CD4-positive, alpha-beta T cell treated with Interferon alpha-2 for 1 hour (primary cell): ENCODE results near the gene PLEK.
A peak's percentile ranks its signal among the peaks of the same experiment; 100 is the strongest.
"Not testable (repeated sequence)": the region's sequence is repeated elsewhere in the genome, so short reads cannot be mapped to it uniquely, and the experiment has no call there.

Experiments
- DNase-seq, 2 donors: peaks; one replicate each; pipeline ENCODE4 v3.0.0-alpha.2; 2020 to 2022

PLEK gene

DNA sequence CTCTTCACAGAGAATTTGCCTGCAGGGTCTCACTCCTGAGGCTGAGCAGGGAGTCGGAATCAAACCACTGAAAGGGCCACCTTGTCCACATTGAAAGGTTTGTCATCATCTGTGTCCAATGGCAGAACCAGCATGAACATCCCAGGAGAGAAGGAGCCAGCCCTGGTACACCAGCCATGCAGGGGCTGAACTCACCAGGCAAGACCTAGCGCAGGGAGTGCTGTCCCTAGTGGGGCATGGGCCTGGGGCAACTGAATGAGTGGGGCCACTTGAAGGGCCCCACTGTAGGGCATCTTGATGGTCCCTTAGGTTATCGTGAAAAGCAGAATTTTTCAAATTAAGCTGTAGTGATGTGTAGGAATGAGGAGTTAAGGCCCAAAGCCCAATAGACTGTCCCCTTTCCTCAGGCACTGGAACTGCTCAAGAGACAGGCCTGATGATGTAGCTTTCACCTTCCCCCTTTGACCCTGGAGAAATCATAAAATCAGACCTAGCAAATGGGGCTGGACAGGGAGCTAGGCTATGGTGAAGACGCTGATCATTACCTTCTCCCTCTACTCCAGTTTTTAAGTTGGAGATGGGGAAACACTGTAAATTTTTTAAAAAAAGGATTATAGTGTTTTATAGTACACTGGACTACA lies 8.4 kb upstream of the PLEK start:
- DNase-seq: no peak

DNA sequence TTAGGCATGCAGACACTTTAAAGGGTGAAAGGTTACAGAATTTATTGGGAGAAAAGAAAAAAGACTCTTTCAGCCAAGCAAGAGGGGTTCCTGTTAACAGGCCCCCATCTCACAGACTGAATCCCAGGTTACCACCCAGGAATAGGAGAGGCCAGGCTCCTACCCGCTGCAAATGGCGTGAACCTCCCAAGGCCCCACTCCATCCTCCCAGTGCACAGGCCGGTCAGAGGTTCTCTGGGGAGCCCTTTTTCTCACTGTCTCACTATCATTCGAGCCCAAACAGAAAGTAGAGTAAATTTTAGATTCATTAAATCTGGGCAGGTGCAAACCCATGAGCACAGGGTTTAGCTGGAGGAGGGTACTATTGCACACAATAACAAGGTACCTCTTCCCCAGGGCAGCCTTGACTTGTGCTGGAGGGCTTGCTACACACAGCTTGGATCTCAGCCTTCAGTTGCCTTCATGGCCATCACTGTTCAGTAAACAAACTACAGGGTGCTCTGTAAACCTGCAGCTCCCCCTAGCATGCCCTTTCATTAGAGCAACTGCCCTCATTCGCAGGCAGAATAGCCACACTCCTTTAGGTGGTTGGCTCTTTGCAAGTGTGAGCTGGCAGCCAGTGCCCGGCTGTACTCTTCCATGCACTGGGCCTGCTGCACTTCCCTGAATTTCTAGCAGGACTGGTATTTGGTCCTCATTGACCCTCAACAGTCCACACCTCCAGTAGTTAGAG lies 7.3 kb upstream of the PLEK start:
- DNase-seq: peak; percentile 30 to 42

DNA sequence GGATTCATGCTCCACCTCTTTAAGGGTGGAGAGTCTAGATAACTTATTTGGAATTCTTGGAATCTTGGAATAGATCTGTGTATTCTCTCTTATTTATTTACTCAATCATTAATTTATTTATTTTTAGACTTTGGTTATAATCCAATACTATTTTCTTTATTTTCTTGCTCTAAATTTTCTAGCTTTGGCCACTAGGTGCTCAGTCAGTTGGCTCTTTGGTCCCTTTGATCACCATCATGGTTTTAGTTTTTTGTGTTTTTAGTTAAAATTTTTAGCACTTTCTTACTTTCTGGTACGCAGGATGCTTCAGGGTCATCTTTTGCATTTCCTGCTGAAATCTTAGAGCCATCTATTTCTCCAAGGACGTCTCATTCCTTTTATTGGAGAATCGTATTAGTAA lies 5.2 kb upstream of the PLEK start:
- DNase-seq: no peak

DNA sequence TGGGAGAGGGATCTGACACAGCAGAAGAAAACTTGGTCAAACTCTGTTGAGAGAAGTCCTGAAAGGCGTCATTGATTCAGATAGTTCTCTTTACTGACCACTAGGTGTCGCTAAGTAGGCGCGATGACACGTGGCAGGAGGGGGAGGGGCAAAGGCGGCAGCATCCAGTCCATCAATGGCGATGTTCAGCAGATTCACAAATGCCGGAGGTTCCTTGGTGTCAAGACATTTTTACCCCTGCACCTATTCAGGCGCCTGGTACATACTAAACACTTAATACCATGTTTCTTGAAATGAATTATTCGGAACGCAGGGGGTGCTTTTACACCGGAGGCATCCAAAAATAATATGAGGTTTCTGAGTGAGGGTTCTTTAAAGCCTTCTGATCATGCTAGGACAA lies 3.0 kb upstream of the PLEK start:
- peak; percentile 86 to 87 for DNase-seq

DNA sequence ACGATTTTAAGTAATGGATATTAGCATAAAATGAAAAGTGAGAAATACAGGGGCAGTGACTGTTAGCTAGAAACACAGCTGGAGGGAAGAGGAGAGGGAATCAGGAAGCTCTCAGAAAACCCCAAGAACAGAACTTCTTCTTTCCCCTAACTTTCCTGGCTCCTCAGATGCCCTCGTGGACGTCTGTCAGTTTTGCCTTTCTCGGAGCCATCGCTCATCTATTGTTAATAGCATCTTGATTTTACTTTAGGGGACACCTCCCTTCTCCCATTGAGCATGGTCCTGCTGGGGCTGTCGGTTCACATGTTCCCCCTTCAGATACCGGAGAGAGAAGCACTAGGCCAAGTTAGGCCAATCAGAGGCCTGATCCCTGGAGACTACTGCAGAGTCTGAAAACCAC lies 2.3 kb upstream of the PLEK start:
- no peak for DNase-seq

DNA sequence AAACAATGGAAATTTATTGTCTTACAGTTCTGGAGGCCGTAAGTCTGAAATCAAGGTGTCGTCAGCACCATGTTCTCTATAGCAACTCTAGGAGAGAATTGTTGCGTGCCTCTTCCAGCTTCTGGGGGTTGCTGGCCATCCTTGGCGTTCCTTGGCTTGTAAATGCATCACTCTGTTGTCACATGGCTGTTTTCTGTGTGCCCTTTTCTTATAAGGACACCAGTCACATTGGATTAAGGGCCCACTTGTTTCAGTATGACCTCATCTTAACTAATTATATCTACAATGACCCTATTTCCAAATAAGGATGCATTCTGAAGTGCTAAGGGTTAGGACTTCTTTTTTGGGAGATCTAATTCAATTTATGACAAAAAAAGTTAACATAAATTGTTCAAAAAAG lies 1.4 kb upstream of the PLEK start:
- no peak for DNase-seq

DNA sequence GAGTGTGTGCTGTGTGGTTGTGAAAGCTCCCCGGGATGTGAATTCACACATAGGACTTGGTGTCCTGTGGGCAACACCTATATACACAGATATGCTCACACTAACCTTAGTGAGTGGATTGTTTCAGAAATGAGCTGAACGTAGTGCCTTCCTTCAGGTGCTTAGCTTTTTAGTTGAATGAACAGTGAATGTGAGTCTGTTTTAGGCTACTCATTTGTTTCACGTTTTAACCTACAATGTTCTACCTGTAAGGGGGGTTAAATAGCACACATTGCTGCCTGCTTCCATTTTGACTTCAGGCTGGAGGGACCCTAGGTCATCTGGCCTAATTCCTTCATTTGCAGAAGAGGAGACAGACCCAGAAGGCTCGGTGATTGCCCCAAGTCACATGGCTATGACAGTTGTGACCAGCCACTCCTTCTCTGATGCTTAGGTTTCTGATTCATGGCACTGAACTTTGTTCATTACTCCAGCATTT lies 1.0 kb downstream of the PLEK start:
- peak; percentile 54 to 61 for DNase-seq

DNA sequence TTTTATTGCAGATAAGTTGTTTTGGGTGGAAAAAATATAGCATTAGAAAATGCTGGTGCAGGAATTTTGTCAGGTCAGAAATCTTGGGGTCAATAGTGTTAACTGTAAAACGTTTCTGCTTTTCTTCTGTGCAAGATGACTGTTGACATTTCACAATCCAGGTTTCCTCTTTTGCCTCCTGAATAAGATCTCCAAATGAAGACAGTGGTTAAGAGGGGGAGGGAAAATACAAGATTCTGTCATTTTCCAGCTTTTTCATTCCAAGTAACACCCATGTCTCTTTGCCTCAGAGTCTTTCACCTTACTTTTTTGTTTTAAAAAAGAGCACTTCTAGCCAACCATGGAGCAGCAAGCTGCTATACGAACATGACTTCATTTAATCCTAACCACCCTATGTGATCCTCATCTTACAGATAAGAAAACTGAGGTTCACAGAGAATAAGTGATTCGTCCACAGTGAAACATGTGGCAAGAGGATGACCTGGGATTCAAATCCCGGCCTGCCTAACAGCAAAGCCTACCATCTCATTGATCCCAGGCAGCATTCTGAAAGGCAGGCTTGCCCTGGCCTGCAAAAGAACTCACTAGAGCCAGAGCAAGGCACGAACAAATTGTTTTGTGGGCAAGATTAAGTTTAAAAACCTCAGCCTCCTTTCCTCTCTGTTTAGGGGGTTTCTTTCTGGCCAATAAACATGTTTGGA lies 3.0 kb downstream of the PLEK start:
- DNase-seq: no peak

DNA sequence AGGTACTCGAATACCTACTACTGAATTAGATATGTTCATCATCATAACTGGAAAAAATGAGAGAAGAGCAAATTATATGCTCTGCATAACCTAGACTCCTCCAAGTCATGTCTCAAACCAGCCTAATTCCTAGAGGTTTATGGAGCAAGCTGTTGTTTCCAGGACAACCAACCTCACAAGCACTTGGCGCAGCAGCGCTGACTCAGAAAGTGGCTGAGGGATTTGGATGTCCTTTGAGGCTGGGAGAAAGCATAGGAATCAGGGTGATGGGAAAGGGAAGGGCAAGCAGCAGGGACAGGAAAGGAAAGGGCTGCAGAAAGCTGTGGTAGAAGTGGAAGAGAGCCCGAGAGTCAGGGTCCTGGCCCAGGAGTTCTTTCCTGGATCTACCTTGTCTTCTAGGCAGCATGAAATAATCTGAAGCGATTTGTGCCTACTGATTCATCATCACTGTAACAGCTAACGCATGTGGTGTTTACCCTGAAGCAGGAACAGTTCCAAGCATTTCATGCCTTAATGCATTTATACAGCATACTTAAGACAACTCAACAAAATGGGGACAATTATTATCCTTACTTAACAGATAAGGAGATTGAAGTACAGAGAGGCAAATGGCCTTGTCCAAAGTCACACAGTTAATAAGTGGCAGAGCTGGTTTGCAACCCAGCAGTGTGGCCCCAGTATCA lies 3.7 kb downstream of the PLEK start:
- no peak for DNase-seq

DNA sequence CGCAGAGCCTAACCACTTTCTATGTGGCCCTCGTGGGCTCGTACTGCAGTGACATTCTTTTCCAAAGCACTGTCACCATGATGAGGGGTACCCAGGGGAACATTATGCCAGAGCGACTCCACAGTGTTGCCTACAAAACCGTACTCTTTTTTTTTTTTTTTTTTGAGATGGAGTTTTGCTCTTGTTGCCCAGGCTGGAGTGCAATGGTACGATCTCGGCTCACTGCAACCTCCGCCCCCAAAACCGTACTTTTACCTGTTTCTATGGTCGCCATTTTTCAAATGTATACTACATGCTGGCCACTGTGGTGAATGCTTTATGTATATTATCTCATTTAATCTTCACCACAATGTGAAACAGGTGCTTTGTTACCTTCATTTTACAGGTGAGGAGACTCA lies 4.3 kb downstream of the PLEK start:
- no peak for DNase-seq

DNA sequence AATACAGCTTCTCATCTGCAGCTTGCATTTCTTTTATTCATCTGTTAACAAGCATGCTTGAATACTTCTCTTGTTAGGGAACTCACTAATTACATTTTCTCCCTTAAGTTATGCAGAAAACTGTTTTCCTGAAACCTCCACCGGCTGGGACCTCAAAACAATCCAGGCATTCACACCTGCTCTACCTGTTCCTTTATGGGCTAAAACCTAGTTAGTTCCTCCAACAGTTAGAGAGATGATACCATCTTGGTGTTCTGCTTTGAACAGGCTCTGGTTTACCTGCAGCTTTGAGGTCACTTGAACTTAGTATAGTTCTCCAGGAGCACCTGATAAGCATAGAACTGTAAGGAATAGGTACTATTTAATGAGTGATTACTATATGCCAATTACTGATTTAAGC lies 6.1 kb downstream of the PLEK start:
- no peak for DNase-seq

DNA sequence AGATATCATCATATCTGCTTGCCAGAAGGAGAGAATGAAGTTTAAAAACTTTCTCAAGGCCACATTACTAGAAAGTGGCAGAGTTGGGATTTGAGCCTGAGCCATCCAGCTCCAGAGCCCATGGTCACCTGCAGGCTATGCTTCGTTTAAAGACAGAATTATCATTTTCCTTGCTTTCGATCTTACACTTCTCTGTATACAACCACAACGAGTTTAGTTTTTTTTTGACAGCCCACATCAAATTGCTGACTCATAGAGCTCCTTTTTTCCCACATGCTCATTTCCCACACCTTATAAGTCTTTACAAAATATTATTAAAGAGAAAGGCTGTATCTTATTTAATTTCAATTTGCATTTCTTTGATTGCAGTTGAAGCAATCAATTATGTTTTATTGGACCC lies 6.5 kb downstream of the PLEK start:
- DNase-seq: peak in 1 of 2 donors; percentile 46

DNA sequence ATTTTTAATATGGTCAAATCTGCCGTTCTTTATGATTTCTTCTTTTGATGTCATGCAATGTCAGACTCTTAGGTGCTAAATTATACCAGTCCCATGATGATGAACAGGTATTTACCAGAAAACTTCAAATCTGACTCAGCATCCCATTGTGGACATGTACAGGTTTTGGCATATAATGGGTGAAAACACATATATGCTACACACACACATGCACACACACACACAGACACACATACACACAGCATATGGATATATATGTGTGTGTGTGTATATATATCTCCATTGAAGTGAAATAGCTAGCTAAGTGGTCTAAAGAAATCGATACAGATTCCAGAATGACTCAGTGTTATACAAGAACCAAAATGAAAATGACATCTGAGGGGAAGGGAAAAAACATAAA lies 7.4 kb downstream of the PLEK start:
- DNase-seq: no peak

DNA sequence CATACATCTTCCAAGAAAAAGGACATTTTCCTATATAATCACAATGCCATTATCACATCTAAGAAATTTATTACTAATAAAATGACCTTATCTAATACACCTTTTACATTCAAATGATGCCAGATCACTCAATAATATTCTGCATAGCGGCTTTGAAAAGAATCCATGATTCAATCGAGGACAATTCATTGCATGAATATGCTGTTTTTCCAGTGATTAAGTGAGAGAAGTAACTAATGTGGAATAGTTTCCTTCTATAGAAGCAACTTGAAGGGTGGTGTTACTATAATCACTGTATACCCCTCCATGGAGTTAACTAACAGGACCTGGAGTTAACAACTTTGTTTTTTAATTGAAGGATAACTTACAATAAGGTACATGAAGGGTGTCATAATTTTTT lies 9.1 kb downstream of the PLEK start:
- DNase-seq: no peak

DNA sequence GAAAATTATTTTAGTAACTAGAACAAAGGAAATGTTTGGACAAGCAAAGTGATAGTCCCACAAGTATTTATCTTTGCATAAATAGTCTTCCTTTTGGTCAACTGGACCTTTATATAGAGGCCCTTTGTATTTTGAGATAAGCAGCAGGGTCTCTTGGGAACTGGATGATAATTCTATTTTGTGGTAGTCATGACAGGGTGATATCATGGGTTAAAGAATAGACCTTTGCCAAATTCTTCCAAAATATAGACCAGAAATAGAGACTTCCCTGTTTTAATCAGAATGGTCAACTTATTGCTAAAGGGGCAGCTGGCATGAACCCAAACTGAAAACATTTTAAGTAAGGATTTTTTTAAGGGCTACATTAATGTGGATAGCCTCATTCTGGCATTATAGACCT lies 10.5 kb downstream of the PLEK start:
- no peak for DNase-seq

DNA sequence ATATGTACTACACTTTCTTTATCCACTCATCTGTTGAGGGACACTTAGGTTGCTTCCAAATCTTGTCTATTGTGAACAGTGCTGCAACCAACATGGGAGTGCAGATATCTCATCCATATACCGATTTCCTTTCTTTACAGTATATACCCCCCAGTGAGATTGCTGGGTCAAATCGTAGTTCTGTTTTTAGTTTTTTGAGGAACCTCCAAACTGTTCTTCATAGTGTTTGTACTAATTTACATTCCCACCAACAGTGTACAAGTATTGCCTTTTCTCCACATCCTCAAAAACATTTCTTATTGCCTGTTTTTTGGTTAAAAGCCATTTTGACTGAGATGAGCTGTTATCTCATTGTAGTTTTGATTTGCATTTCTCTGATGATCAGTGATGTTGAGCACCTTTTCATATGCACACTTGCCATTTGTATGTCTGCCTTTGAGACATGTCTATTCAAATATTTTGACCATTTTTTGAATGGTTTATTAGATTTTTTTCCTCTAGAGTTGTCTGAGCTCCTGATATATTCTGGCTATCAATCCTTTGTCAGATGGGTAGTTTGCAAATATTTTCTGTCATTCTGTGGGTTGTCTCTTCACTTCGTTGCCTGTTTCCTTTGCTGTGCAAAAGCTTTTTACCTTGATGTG lies 12.2 kb downstream of the PLEK start:
- DNase-seq: no peak

DNA sequence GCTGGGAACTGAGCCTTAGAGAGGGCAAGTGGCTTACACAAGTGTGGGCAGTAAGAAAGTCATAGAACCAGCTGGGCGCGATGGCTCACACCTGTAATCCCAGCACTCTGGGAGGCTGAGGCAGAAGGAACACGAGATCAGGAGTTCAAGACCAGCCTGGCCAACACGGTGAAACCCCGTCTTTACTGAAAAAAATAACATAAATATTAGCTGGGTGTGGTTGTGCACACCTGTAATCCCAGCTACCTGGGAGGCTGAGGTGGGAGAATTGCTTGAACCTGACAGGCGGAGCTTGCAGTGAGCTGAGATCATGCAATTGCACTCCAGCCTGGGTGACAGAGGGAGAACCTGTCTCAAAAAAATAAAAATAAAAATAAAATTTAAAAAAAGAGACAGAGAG lies 13.7 kb downstream of the PLEK start:
- not testable (repeated sequence) for DNase-seq

DNA sequence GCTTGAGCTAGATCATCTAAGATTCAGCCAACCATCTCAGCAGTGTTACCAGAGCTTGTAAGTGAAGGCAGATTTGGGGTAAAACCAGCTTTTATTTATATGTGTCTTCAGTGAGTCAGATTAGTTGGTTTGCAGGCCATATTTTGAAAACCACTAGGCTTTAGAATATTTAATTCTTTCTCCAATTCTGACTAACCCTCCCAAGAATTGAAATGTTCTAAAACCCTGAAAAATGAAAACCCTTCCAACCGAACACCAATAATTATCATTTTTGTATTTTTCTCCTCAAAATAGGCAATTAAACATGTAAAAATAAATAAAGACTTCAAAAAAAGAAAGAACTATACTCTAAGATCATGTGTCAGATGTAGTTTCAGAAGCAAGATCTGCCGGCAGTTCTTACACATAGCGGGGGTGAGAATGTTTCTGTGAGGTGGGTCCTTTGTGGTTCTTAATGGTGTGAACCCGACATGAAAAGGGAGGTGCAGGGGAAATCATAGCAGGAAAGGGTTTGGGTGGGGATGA lies 14.2 kb downstream of the PLEK start:
- peak in 1 of 2 donors; percentile 67 for DNase-seq

DNA sequence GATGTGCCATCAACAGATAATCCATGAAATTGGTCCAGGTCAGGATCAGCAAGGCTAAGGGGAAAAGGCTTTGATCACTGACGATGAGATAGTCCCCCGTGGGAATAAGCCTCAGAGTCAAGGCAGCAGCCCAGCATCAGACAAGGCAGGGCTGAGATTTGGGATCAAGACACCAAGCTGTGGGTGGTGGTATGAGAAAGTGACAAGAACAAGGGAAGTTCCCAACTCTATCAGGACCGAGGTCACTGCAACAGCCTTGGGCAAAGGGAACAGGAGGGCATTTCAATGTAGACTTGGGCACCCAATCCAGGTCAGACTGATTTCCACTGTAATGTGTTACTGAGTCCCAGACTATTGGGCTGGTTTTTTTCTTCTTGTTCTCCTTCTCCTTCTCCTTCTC lies 18.7 kb downstream of the PLEK start:
- DNase-seq: no peak

DNA sequence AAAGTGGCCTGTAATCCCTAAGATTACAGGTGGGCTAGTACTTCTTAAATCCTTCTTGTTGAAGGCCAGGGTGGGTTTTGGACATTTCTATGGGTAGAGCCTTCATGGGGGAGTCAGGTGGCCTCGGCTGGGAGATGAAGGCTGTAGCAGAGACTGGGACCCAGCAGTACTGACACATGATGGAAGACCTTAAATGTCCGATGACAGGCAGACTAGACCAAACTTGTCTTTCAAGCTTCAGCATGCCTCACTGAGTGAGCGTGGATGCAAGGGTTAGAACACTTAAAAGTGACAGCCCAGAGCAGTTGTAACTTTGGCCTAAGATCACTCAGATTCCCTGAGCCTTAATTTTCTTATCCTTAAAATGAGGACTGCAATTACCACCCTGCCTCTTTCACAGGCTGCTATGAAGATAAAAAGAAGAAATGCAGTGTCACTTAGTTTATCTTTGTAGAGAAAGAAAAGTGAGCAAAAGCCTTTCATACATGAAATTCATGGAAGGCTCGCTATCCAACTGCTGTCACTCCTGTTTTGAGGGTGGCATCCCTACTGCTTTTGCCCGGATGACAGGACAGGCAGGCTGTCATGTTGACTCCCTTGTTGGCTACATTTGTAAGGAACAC lies 19.5 kb downstream of the PLEK start:
- no peak for DNase-seq

DNA sequence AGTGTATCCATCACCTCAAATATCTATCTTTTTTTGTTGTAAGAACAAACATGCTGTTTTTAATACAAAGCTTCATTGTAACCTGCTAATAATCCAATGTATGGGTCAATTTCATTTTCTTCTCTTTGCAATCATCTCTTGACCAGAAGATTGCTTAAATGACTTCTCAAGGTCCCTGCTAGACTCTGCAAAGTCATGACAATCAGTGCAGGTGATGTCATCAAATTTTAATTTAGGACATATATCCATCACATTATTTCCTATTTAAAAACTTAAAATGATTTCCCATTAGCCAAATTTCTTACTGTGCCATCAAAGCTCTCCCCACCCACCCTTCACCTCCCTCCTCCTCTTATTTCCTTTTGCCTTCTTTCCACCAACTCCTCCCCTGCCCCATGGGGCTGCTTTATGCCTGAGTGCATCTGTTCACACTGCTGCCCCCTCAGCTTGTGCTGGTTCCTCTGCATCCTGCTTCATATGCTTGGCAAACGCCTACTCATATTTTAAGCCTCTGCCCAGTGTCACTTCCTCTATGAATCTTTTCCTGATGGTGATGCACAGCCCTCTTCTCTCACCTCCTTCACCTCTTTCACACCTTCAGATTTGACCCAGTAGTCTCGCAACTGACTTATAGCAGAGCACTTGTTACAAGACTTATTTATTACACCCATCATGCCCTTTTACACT lies 20.3 kb downstream of the PLEK start:
- peak; percentile 59 to 66 for DNase-seq

DNA sequence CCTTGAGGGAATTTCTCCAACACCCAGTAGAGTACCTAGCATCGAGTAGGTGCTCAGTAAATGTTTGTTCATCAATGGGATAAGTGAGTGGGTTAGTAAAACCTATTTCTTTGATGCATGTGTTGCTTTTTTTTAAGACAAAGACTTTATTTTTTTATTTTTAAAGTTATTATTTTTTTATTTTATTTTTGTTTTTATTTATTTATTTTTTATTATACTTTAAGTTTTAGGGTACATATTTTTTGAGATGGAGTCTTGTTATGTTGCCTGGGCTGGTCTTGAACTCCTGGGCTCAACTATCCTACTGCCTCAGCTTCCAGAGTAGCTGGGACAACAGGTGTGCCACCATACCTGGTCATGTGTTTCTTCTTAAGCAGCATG lies 20.8 kb downstream of the PLEK start:
- DNase-seq: no peak
